Neuron (in vitro differentiated cells): ENCODE measurements around the gene THAP8.
"Not testable (repeated sequence)": the region's sequence is repeated elsewhere in the genome, so short reads cannot be mapped to it uniquely, and the experiment has no call there.

ENCODE experiments used
- H2AFZ ChIP-seq: one replicate; pipeline ENCODE4 v1.6.1; 2013; ENCODE audit warnings: low read depth, mild to moderate bottlenecking, inconsistent platforms, low read length, moderate library complexity
- H3K27me3 ChIP-seq: one replicate; pipeline ENCODE4 v1.6.1; 2013; ENCODE audit warnings: low read length; ENCODE audit not compliant: insufficient read depth
- H3K36me3 ChIP-seq: one replicate; pipeline ENCODE4 v1.6.1; 2013; ENCODE audit warnings: low read length; ENCODE audit not compliant: insufficient read depth
- H3K4me1 ChIP-seq: one replicate; pipeline ENCODE4 v1.6.1; 2013; ENCODE audit warnings: low read length; ENCODE audit not compliant: insufficient read depth
- H3K4me3 ChIP-seq: 2 replicates; pipeline ENCODE4 v1.5.1; 2013; ENCODE audit warnings: mild to moderate bottlenecking, low read length, moderate library complexity
- H3K9me3 ChIP-seq: one replicate; pipeline ENCODE4 v1.6.1; 2013; ENCODE audit warnings: low read length

Gene THAP8

GRCh38 chr19:36084231-36085009 lies 30.3 kb upstream of the THAP8 start:
- no peak overlapping the region for H3K4me3 ChIP-seq
- H3K9me3 ChIP-seq = no peaks in the 10 kb centered on the region
- H3K4me1 ChIP-seq = no peaks in the 10 kb centered on the region
- no peak overlapping the region for H2AFZ ChIP-seq
- peaks cover 72% of the 10 kb centered on the region for H3K36me3 ChIP-seq
- H3K27me3 ChIP-seq = no peaks in the 10 kb centered on the region

DNA sequence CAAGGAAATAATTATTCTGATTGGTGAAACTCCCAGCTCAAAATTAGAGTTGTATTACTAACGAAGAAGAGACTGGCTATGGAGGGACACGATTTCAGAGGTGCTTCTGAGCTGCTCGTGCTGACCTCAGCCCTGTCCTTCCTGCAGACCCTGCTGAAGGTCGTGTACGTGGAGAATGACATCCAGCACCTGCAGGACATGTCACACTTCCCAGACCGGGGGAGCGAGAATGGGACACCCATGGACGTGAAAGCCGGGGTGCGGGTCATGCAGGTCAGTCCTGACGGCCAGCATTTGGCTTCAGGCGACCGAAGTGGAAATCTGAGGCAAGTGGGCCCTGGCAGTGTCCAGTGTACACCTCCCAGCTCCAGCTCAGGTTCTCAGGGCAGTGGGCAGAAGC lies 28.8 kb upstream of the THAP8 start:
- Histone ChIP-seq H3K4me3 (no peak overlapping the region), H3K4me1 (no peaks in the 10 kb centered on the region), H3K36me3 (peaks cover 65% of the 10 kb centered on the region), H3K9me3 (no peaks in the 10 kb centered on the region), H3K27me3 (no peaks in the 10 kb centered on the region), H2AFZ (no peak overlapping the region)

DNA sequence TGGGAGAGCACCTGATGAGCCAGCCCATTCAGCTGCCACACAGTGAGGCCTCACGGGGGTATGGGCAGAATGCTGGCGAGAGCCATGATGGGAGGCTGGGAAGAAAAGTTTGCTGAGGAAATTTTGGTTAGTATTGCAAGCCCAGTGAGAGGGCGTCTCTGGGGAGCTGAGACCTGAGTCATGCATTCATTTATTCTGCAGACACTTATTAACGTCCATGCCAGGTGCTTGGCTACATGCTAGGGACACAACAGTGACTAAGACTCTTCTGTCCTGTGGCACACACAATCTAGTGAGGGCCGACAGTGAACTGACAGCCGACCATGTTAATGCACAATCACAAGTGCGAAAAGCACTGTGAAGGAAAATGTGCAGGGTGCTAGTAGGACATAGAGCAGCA lies 27.8 kb upstream of the THAP8 start:
- Histone ChIP-seq H3K4me1 (no peaks in the 10 kb centered on the region), H3K27me3 (no peaks in the 10 kb centered on the region), H2AFZ (no peak overlapping the region), H3K36me3 (peaks cover 64% of the 10 kb centered on the region), H3K4me3 (no peak overlapping the region), H3K9me3 (no peaks in the 10 kb centered on the region)

GRCh38 chr19:36081385-36081784 lies 27.3 kb upstream of the THAP8 start:
- Histone ChIP-seq H3K4me1 (no peaks in the 10 kb centered on the region), H3K4me3 (no peak overlapping the region), H3K36me3 (peaks cover 61% of the 10 kb centered on the region), H3K27me3 (no peaks in the 10 kb centered on the region), H3K9me3 (no peaks in the 10 kb centered on the region), H2AFZ (no peak overlapping the region)

GRCh38 chr19:36079389-36079945 lies 25.4 kb upstream of the THAP8 start:
- H3K36me3 ChIP-seq = peaks cover 57% of the 10 kb centered on the region
- no peak overlapping the region for H3K4me3 ChIP-seq
- H3K4me1 ChIP-seq = no peaks in the 10 kb centered on the region
- no peaks in the 10 kb centered on the region for H3K27me3 ChIP-seq
- no peak overlapping the region for H2AFZ ChIP-seq
- no peaks in the 10 kb centered on the region for H3K9me3 ChIP-seq

- H3K4me3 ChIP-seq = no peak overlapping the region
- H3K9me3 ChIP-seq = no peaks in the 10 kb centered on the region
- peaks cover 51% of the 10 kb centered on the region for H3K36me3 ChIP-seq
- H2AFZ ChIP-seq = no peak overlapping the region
- H3K4me1 ChIP-seq = no peaks in the 10 kb centered on the region
- no peaks in the 10 kb centered on the region for H3K27me3 ChIP-seq
Observed at GRCh38 chr19:36073121-36073876, 19.2 kb upstream of the THAP8 start.

DNA sequence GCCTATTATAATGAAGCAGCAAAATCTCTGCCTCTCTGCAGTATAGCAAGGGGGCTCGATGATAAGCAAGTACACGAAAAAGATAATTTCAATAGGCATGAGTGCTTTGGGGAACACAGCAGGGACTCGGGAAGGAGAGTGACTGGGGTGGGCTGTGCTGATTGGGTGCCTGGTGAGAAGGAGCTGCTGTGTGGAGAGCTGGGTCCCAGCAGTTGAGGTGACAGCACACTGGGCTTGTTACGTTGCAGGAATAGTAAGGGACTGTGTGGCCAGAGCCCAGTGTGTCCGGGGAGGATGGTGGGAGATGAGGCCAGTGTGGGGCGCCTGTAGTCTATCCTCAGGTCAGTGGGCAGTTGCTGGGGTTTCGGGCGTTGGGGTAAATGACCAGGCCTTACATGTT lies 18.0 kb upstream of the THAP8 start:
- Histone ChIP-seq H3K4me3 (no peak overlapping the region), H3K9me3 (no peaks in the 10 kb centered on the region), H3K4me1 (no peaks in the 10 kb centered on the region), H3K36me3 (peaks cover 59% of the 10 kb centered on the region), H3K27me3 (no peaks in the 10 kb centered on the region), H2AFZ (no peak overlapping the region)

DNA sequence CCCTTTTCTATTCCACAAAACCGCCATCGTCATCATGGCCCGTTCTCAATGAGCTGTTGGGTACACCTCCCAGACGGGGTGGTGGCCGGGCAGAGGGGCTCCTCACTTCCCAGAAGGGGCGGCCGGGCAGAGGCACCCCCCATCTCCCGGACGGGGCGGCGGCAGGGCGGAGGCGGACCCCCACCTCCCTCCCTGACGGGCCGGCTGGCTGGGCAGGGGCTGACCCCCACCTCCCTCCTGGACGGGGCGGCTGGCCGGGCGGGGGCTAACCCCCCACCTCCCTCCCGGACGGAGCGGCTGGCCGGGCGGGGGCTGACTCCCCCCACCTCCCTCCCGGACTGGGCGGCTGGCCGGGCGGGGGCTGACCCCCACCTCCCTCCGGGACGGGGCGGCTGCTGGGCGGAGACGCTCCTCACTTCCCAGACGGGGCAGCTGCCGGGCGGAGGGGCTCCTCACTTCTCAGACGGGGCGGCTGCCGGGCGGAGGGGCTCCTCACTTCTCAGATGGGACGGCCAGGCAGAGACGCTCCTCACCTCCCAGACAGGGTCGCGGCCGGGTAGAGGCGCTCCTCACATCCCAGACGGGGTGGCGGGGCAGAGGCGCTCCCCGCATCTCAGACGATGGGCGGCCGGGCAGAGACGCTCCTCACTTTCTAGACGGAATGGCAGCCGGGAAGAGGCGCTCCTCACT lies 14.9 kb upstream of the THAP8 start:
- H3K4me3 ChIP-seq, H3K27me3 ChIP-seq, H2AFZ ChIP-seq, H3K9me3 ChIP-seq, H3K4me1 ChIP-seq: not testable (repeated sequence)
- peaks cover 63% of the 10 kb centered on the region for H3K36me3 ChIP-seq

GRCh38 chr19:36067681-36068080 lies 13.6 kb upstream of the THAP8 start:
- H3K4me3 ChIP-seq = no peak overlapping the region
- H3K36me3 ChIP-seq = peaks cover 59% of the 10 kb centered on the region
- no peaks in the 10 kb centered on the region for H3K9me3 ChIP-seq
- no peaks in the 10 kb centered on the region for H3K27me3 ChIP-seq
- no peaks in the 10 kb centered on the region for H3K4me1 ChIP-seq
- H2AFZ ChIP-seq = no peak overlapping the region

DNA sequence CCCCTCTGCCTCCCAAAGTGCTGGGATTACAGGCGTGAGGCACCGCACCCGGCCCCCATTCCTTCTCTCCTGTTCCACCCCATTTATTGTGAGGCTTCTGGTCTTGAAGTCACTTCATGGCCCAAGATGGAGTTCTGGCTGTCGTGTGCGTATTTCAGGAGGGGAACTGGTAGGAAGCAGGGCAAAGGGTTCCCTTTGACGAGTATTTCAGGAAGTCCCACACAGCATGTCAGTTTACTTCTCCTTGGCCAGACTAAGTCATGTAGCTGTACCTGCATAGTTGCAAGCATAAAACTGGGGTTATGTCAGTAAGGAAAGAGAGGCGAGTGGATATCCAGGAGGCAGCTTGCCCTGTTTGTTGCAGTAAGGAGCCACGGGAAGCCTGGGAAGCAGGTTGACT lies 10.7 kb upstream of the THAP8 start:
- no peak overlapping the region for H2AFZ ChIP-seq

DNA sequence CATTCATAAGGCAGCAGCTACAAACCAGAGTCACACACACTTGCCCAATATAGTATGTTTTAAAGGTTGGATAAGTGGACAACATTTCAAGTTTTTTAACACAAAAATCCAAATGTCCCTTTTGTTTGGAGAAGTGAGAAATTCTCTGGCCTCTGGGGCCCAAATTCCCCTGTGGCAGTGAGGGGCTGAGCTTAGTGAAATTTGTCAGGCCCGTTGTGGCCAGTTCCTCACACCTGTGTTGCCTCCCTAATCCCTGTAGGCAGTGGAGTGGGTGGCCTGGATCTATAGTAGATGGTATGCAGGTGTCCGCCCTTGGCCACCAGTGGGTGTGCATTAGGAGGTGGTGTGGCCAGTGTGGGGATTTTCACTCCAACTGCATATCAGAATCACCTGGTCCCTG lies 7.3 kb upstream of the THAP8 start:
- Histone ChIP-seq H3K36me3 (peaks cover 51% of the 10 kb centered on the region), H3K4me1 (no peaks in the 10 kb centered on the region), H2AFZ (no peak overlapping the region), H3K4me3 (no peak overlapping the region), H3K27me3 (no peaks in the 10 kb centered on the region), H3K9me3 (no peaks in the 10 kb centered on the region)

More for the DNA sequence above, 10.7 kb upstream of the THAP8 start:
- Histone ChIP-seq H3K4me3 (no peak overlapping the region), H3K36me3 (peaks cover 55% of the 10 kb centered on the region), H3K27me3 (no peaks in the 10 kb centered on the region), H3K9me3 (no peaks in the 10 kb centered on the region), H3K4me1 (no peaks in the 10 kb centered on the region)

- Histone ChIP-seq H3K4me1 (peaks cover 4% of the 10 kb centered on the region), H2AFZ (no peak overlapping the region), H3K27me3 (no peaks in the 10 kb centered on the region), H3K4me3 (no peak overlapping the region), H3K9me3 (no peaks in the 10 kb centered on the region), H3K36me3 (peaks cover 43% of the 10 kb centered on the region)
Observed at GRCh38 chr19:36060430-36060829, 6.3 kb upstream of the THAP8 start.
